ENCODE measurements around the gene RBM14. TPM values are rescaled to one million over a fixed set of nuclear protein-coding genes. Genes with fewer than 3 reads are reported as not detected.

The RBM14 gene
- total RNA-seq, 2 donors from 2014 or later, result 286 to 398 TPM

DNA sequence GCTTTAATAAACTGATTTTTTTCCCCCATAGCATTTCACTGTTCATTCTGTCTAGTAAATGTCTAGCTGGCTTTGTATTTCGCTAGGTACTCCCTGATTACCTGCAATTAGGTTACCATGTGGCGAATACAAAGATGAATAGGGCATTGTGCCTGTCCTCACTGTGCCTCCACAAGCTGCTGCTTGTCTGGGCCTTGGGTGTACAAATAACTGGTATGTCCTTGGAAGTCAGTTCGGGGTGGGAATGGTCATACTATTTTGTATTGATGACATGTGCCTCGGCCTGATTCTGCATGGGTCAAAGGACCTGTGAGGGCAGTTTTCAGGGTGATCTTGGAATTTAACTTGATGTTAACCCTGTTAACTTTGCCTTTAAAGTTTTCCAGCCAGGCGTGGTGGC, 33.5 kb downstream of the RBM14 start:
- Mint-ChIP-seq H3K4me3 (peak overlapping the region; percentile 60), H3K4me1 (peaks cover 46% of the 10 kb centered on the region), H3K27ac (peak overlapping the region; percentile 93), H3K27me3 (no peaks in the 10 kb centered on the region), H3K36me3 (ENCODE audit: low read depth) (peaks cover 7% of the 10 kb centered on the region)
- DNase-seq (no peak), ATAC-seq (no peak)
- H3K9me3 ChIP-seq (ENCODE audit: control insufficient read depth, low read length, poor library complexity, severe bottlenecking), result no peaks in the 10 kb centered on the region

DNA sequence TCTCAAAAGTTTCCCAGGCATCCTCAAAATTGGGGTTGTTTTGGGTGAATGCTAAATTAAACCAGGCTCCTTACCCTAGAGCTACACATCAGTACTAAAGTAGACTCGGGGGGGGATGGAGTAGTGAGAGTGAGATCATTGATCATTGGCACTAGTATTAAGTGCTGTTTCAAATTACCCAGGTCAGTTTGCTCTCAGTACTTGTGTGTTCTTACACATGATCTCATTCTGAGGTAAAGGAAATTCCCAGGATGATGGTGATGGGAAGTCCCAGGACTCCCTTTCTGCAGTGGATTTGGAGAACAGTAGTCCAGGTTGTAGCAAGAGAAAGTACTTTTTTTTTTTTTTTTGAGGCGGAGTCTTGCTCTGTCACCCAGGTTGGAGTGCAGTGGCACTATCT, 34.6 kb downstream of the RBM14 start:
- ATAC-seq (peak; percentile 9), DNase-seq (no peak)
- peak overlapping the region; percentile 93 for H3K27ac Mint-ChIP-seq
- H3K36me3 Mint-ChIP-seq (ENCODE audit: low read depth), result peaks cover 5% of the 10 kb centered on the region
- H3K4me1 Mint-ChIP-seq, result peaks cover 39% of the 10 kb centered on the region
- peak overlapping the region; percentile 21 for H3K4me3 Mint-ChIP-seq
- H3K9me3 ChIP-seq (ENCODE audit: control insufficient read depth, low read length, poor library complexity, severe bottlenecking), result no peaks in the 10 kb centered on the region
- H3K27me3 Mint-ChIP-seq, result no peaks in the 10 kb centered on the region

DNA sequence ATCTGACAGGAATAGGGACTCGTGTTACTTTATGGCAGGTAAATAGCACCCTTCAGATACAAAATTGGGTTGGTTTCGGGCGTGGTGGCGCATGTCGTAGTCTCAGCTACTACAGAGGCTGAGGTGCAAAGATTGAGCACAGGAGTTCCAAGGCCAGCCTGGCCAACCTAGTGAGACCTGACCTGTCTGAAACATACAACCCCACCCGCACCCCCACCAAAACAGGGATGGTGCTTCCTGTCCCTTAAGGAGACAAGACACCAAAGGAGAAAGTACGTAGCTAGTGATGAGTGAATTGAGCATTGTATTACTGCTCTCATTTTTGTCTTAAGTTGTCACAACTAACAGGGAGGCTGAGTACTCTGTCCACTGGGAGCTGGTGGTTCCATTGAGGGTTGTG, 36.2 kb downstream of the RBM14 start:
- H3K9me3 ChIP-seq (ENCODE audit: control insufficient read depth, low read length, poor library complexity, severe bottlenecking), result no peaks in the 10 kb centered on the region
- DNase-seq (no peak), ATAC-seq (peak; percentile 7)
- no peaks in the 10 kb centered on the region for H3K36me3 Mint-ChIP-seq (ENCODE audit: low read depth)
- peak overlapping the region; percentile 93 for H3K27ac Mint-ChIP-seq
- peaks cover 27% of the 10 kb centered on the region for H3K4me1 Mint-ChIP-seq
- H3K27me3 Mint-ChIP-seq, result no peaks in the 10 kb centered on the region
- peak overlapping the region; percentile 56 for H3K4me3 Mint-ChIP-seq

- DNase-seq (no peak), ATAC-seq (no peak)
- no peaks in the 10 kb centered on the region for H3K9me3 ChIP-seq (ENCODE audit: control insufficient read depth, low read length, poor library complexity, severe bottlenecking)
- no peaks in the 10 kb centered on the region for H3K27me3 Mint-ChIP-seq
- H3K36me3 Mint-ChIP-seq (ENCODE audit: low read depth), result no peaks in the 10 kb centered on the region
- peak overlapping the region; percentile 93 for H3K27ac Mint-ChIP-seq
- H3K4me3 Mint-ChIP-seq, result peak overlapping the region; percentile 61
- H3K4me1 Mint-ChIP-seq, result peaks cover 27% of the 10 kb centered on the region
Measured at GRCh38 chr11:66653123-66653522, 36.7 kb downstream of the RBM14 start.

DNA sequence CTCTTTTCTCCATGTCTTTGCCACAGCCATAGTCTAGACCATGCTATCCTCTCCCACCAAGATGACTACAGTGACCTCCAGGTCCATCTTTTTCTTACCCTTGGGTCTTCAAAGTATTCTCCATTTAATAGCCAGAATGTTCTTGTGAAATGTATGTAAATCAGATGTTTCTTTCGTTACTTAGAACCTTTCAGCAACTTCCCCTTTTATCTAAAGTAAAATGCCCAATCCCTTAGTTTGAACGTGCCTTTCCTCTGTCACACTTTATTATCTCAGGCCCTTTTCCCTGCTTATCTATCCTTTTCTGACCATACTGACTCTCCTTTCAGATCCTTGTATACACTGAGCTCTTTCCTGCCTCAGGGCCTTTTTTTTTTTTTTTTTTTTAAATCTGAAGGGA, 43.3 kb downstream of the RBM14 start:
- Mint-ChIP-seq H3K27me3 (no peaks in the 10 kb centered on the region), H3K36me3 (ENCODE audit: low read depth) (peaks cover 5% of the 10 kb centered on the region), H3K27ac (peak overlapping the region; percentile 10)

GRCh38 chr11:66663741-66664296, 47.4 kb downstream of the RBM14 start:
- Mint-ChIP-seq H3K4me1 (peaks cover 26% of the 10 kb centered on the region), H3K4me3 (no peak overlapping the region), H3K36me3 (ENCODE audit: low read depth) (peaks cover 9% of the 10 kb centered on the region), H3K27me3 (no peaks in the 10 kb centered on the region), H3K27ac (peak overlapping the region; percentile 45)
- DNase-seq (no peak), ATAC-seq (no peak)
- H3K9me3 ChIP-seq (ENCODE audit: control insufficient read depth, low read length, poor library complexity, severe bottlenecking), result no peaks in the 10 kb centered on the region

More for the DNA sequence above, 43.3 kb downstream of the RBM14 start:
- DNase-seq (no peak), ATAC-seq (no peak)
- H3K9me3 ChIP-seq (ENCODE audit: control insufficient read depth, low read length, poor library complexity, severe bottlenecking), result no peaks in the 10 kb centered on the region
- Mint-ChIP-seq H3K4me3 (no peak overlapping the region), H3K4me1 (peaks cover 13% of the 10 kb centered on the region)

DNA sequence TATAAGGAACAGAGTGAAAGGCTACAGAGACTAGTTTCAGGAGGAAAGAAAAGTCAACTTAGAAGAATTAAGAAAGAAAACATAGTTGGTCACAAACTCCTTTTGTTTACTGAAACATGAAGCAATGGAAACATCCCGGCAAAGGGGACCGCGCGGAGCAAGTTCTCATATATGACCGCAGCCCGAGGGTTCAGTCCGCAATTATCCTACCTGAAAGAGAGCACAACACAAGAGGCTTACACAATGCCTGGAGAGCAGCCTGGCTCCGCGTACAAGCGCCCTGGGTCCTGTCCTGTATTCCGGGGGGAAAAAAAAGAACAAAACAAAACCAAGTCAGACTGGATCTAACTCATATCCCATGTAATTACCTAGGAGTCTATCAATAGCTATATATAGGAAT, 48.9 kb downstream of the RBM14 start:
- Mint-ChIP-seq H3K36me3 (ENCODE audit: low read depth) (peaks cover 4% of the 10 kb centered on the region), H3K27me3 (no peaks in the 10 kb centered on the region), H3K4me1 (peaks cover 24% of the 10 kb centered on the region), H3K4me3 (peak overlapping the region; percentile 45), H3K27ac (peak overlapping the region; percentile 56)
- DNase-seq (no peak), ATAC-seq (no peak)
- H3K9me3 ChIP-seq (ENCODE audit: control insufficient read depth, low read length, poor library complexity, severe bottlenecking), result no peaks in the 10 kb centered on the region

DNA sequence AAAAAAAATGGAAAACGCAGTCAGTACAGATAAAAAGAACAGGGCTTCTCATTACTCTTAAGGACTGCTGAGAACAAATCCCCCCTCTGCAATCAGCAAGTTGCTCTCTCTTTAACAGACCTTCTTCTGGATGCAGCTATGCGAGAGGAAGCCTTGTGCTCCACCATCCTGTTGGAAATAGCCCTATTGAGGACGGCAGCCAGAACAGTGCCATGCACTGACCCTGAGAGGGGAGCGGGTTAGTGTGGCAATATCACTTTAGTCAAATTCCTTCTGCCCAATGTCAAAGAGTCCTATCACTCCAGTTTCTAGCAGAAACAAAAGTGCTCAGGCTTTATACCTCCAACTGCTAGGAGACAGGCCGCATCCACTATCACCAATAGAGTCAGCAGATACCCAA, 54.4 kb downstream of the RBM14 start:
- Mint-ChIP-seq H3K27ac (peak overlapping the region; percentile 68), H3K4me3 (no peak overlapping the region), H3K36me3 (ENCODE audit: low read depth) (peaks cover 2% of the 10 kb centered on the region), H3K4me1 (peaks cover 26% of the 10 kb centered on the region), H3K27me3 (no peaks in the 10 kb centered on the region)
- no peaks in the 10 kb centered on the region for H3K9me3 ChIP-seq (ENCODE audit: control insufficient read depth, low read length, poor library complexity, severe bottlenecking)
- no peak for DNase-seq
- ATAC-seq, result no peak

- no peaks in the 10 kb centered on the region for H3K9me3 ChIP-seq (ENCODE audit: control insufficient read depth, low read length, poor library complexity, severe bottlenecking)
- DNase-seq (no peak), ATAC-seq (no peak)
- Mint-ChIP-seq H3K4me3 (no peak overlapping the region), H3K36me3 (ENCODE audit: low read depth) (peaks cover 3% of the 10 kb centered on the region), H3K27me3 (no peaks in the 10 kb centered on the region), H3K4me1 (peaks cover 25% of the 10 kb centered on the region), H3K27ac (peak overlapping the region; percentile 95)
Measured at GRCh38 chr11:66674964-66675602, 58.7 kb downstream of the RBM14 start.

GRCh38 chr11:66676282-66676919, 60.0 kb downstream of the RBM14 start:
- peak overlapping the region; percentile 95 for H3K27ac Mint-ChIP-seq
- no peak for ATAC-seq
- no peak for DNase-seq
- H3K36me3 Mint-ChIP-seq (ENCODE audit: low read depth), result peaks cover 3% of the 10 kb centered on the region
- peaks cover 23% of the 10 kb centered on the region for H3K4me1 Mint-ChIP-seq
- H3K27me3 Mint-ChIP-seq, result no peaks in the 10 kb centered on the region
- peak overlapping the region; percentile 94 for H3K4me3 Mint-ChIP-seq
- H3K9me3 ChIP-seq (ENCODE audit: control insufficient read depth, low read length, poor library complexity, severe bottlenecking), result no peaks in the 10 kb centered on the region

Other genes with a start within 250 kb of the RBM14 start
- gene SLC29A2, start 244.9 kb upstream of the RBM14 start, total RNA-seq, result 1 to 10 TPM; 5.4 TPM
- gene NPAS4, start 195.6 kb upstream of the RBM14 start, total RNA-seq, result not detected
- 10 to 100 TPM; 30.1 to 31.1 TPM for gene MRPL11, start 177.8 kb upstream of the RBM14 start, total RNA-seq
- gene PELI3, start 149.7 kb upstream of the RBM14 start, total RNA-seq, result 10 to 100 TPM; 11.3 to 13.3 TPM
- 10 to 100 TPM; 23.9 to 34.0 TPM for gene DPP3, start 136.2 kb upstream of the RBM14 start, total RNA-seq
- gene BBS1, start 106.0 kb upstream of the RBM14 start, total RNA-seq, result 10 to 100 TPM; 15.2 to 16.4 TPM
- gene ZDHHC24, start 70.6 kb upstream of the RBM14 start, total RNA-seq, result 10 to 100 TPM; 15.2 to 18.1 TPM
- under 1 TPM in 1 of 2 donors, not detected in 1; 0.30 TPM for gene ACTN3, start 69.7 kb upstream of the RBM14 start, total RNA-seq
- 10 to 100 TPM; 10.5 to 13.4 TPM for gene CTSF, start 48.0 kb upstream of the RBM14 start, total RNA-seq
- 1 to 10 TPM in 1 of 2 donors, under 1 TPM in 1; 0.63 to 2.3 TPM for gene CCDC87, start 23.6 kb upstream of the RBM14 start, total RNA-seq
- gene CCS, start 23.4 kb upstream of the RBM14 start, total RNA-seq, result 10 to 100 TPM; 23.1 to 23.4 TPM
- 100 to 1,000 TPM; 205 to 261 TPM for gene RBM4, start 22.1 kb downstream of the RBM14 start, total RNA-seq
- gene RBM4B, start 61.3 kb downstream of the RBM14 start, total RNA-seq, result 1 to 10 TPM; 7.3 to 9.9 TPM
- under 1 TPM in 1 of 2 donors, not detected in 1; 0.23 TPM for gene SPTBN2, start 112.6 kb downstream of the RBM14 start, total RNA-seq
- 10 to 100 TPM; 36.2 to 41.6 TPM for gene RCE1, start 226.8 kb downstream of the RBM14 start, total RNA-seq
- gene LRFN4, start 240.4 kb downstream of the RBM14 start, total RNA-seq, result 1 to 10 TPM; 6.2 to 8.3 TPM